Muscle of arm (tissue), 12 donors: ENCODE data around the gene PROC. TPM values are rescaled to one million over a fixed set of nuclear protein-coding genes. Genes with fewer than 3 reads are reported as not detected.
A peak's percentile ranks its signal among the peaks of the same experiment; 100 is the strongest.

Source experiments
- DNase-seq: peaks from one replicate; pipeline ENCODE4 v3.0.0-alpha.2; 2013
- polyA plus RNA-seq, 12 donors: library from polyadenylated mRNA; unstranded; fragments of 120-200 nt; gene quantifications; one replicate each; pipeline ENCODE4 v1.2.1, GENCODE V29; 2013; ENCODE audit not compliant: insufficient read length in 12 of 12

PROC gene
- polyA plus RNA-seq, 12 donors, result 0.13 to 13.5 (median 0.35) TPM; not detected in 3

DNA sequence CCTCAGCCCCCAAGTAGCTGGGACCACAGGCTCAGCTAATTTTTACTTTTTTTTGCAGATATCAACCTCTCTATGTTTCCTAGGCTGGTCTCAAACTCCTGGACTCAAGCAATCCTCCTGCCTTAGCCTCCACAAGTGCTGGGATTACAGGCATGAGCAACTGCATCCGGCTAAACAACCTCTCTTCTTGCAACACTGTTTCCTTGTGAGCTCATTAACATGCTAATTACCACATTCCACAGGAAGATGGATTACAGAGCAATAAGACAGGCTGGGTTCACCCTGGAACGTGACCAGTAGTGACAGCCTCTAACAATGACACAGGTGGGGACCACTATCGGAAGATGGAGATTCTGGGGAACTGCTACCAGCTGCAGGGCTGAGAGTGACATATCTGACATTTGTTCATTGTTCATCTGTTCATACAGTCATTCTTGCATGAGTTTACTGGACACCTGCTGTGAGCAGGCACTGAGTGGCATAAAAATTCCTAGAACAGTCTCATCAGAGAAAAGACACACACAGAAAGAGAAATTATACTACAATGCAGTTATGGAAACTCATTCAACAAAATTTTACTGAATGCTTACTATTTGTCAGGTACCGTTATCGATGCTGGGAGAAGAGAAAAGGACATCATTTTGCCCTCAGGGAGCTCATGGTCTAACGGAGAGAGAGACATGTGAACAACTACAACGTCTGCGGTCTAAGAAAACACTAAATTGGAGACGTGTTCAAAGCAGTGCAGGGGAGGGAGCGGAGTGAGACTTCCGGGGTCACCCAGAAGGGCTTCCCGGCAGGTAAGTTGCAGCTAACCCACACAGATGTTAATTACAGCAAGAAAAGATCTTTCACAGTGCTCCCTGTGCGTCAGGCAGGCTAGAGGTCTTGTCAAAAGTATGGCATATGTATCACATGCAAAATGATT is 37.6 kb downstream of the PROC start:
- no peak for DNase-seq

DNA sequence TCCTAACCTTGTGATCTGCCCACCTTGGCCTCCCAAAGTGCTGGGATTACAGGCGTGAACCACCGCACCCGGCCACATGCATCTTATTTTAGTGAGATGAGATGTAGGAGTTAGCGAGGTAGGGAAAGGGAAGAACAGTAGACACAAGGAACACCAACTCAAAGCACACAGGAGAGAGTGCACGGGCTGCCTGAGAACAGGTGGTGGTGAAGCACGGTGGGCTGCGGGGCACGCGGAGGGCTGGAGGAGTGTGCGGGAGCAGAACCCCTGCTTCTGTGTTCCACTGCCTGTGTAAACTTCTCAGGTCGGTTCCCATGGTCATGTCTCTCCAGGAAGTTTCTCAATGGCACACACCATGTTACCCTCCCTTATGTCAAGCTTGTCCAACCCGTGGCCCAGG is 38.7 kb downstream of the PROC start:
- DNase-seq, result no peak

GRCh38 chr2:127462461-127462860 is 44.2 kb downstream of the PROC start:
- DNase-seq, result peak; percentile 31

- peak; percentile 45 for DNase-seq
These were observed 45.1 kb downstream of the PROC start for GRCh38 chr2:127463155-127463991.

GRCh38 chr2:127464470-127465257 is 46.4 kb downstream of the PROC start:
- DNase-seq, result no peak

- no peak for DNase-seq
These were observed 47.0 kb downstream of the PROC start for GRCh38 chr2:127465258-127465657.

DNA sequence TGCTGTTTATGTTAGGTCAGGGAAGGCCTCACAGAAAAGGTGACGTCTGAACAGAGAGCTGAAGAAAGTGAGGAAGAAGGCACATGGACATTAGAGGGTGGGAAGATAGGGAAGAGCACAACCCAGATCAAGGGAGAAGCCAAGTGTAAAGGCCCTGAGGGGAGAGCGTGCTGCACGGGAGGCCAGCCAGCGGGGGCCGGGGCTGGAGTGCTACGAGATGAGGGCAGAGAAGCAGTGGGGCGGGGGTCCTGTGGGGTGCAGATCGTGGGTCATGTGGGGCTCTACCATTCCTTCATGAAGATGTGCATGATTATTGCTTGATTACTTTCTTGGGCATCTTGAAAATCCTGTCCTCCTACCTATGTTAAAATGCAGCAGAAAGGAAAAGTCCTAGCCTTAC is 50.8 kb downstream of the PROC start:
- DNase-seq, result no peak

GRCh38 chr2:127469974-127470373 is 51.7 kb downstream of the PROC start:
- DNase-seq, result no peak

GRCh38 chr2:127471286-127471988 is 53.2 kb downstream of the PROC start:
- no peak for DNase-seq

DNA sequence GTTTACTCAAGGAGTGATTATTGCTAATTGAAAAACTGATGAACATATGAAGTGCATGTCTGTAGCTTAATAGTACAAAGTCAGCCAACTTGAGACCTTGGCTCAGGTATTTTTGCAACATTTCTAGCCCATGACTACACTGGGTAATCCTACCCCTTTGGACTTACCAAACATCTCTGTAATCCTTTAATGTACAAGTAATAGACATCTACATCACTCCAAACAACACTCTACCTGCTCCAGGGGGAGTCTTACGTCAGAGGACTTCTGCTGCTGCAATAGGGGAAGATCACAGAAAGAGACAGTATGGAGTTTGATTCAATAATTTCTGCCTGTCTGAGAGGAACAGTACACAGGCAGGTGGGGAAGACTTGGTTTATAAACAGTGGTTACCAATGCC is 54.0 kb downstream of the PROC start:
- no peak for DNase-seq

GRCh38 chr2:127475788-127476187 is 57.6 kb downstream of the PROC start:
- no peak for DNase-seq

Other genes starting within 250 kb of the PROC start
- 10 to 100 TPM in 1 of 12 donors, 1 to 10 TPM in 10, not detected in 1; 4.1 to 12.4 (median 6.0) TPM for gene CYP27C1, start 198.1 kb upstream of the PROC start, polyA plus RNA-seq
- 10 to 100 TPM in 11 of 12 donors, not detected in 1; 33.5 to 65.6 (median 43.8) TPM for gene ERCC3, start 124.3 kb upstream of the PROC start, polyA plus RNA-seq
- 10 to 100 TPM in 11 of 12 donors, not detected in 1; 15.1 to 21.8 (median 18.6) TPM for gene MAP3K2, start 30.5 kb upstream of the PROC start, polyA plus RNA-seq
- 10 to 100 TPM in 11 of 12 donors, not detected in 1; 30.4 to 61.8 (median 51.0) TPM for gene IWS1, start 108.1 kb downstream of the PROC start, polyA plus RNA-seq
- gene MYO7B, start 117.3 kb downstream of the PROC start, polyA plus RNA-seq, result 10 to 100 TPM in 1 of 12 donors, 1 to 10 TPM in 4, under 1 TPM in 6, not detected in 1; 0.54 to 24.5 (median 0.97) TPM
- 1 to 10 TPM in 10 of 12 donors, not detected in 2; 2.3 to 8.9 (median 3.4) TPM for gene GPR17, start 227.7 kb downstream of the PROC start, polyA plus RNA-seq